Mesendoderm (in vitro differentiated cells): ENCODE results near the gene TBC1D13.

ENCODE experiments used
- DNase-seq: peaks from one replicate; pipeline ENCODE4 v3.0.0; 2013
- H2AK5ac ChIP-seq: 2 replicates; pipeline ENCODE4 v1.6.1; 2013; ENCODE audit warnings: low read length, inconsistent platforms
- H2BK120ac ChIP-seq: 2 replicates; pipeline ENCODE4 v1.6.1; 2013; ENCODE audit warnings: low read depth, mild to moderate bottlenecking, low read length, moderate library complexity, mixed read lengths
- H2BK15ac ChIP-seq: replicated peaks from 2 replicates; pipeline ENCODE4 v1.6.1; 2013; ENCODE audit warnings: low read depth, mild to moderate bottlenecking, moderate library complexity
- H2BK5ac ChIP-seq: 2 replicates; pipeline ENCODE4 v1.6.1; 2013; ENCODE audit warnings: low read length, inconsistent platforms
- H3K18ac ChIP-seq: 2 replicates; pipeline ENCODE4 v1.6.1; 2013; ENCODE audit warnings: mild to moderate bottlenecking, low read length, mixed read lengths
- H3K23ac ChIP-seq: one replicate; pipeline ENCODE4 v1.6.1; 2013; ENCODE audit warnings: low read length
- H3K27ac ChIP-seq: 2 replicates; pipeline ENCODE4 v1.5.1; 2013; ENCODE audit warnings: low read depth, mild to moderate bottlenecking, inconsistent platforms, low read length, moderate library complexity
- H3K27me3 ChIP-seq: 2 replicates; pipeline ENCODE4 v1.6.1; 2013; ENCODE audit warnings: low read length, control low read depth, mild to moderate bottlenecking, inconsistent platforms; ENCODE audit not compliant: insufficient read depth, poor library complexity
- H3K36me3 ChIP-seq: 2 replicates; pipeline ENCODE4 v1.6.1; 2013; ENCODE audit warnings: low read length, inconsistent platforms; ENCODE audit not compliant: control insufficient read depth, insufficient read depth
- H3K4ac ChIP-seq: one replicate; pipeline ENCODE4 v1.6.1; 2013; ENCODE audit warnings: low read depth, mild to moderate bottlenecking, low read length, moderate library complexity
- H3K4me1 ChIP-seq: 2 replicates; pipeline ENCODE4 v1.6.1; 2013; ENCODE audit warnings: low read depth, low read length, inconsistent platforms; ENCODE audit not compliant: control insufficient read depth
- H3K4me2 ChIP-seq: 2 replicates; pipeline ENCODE4 v1.6.1; 2013; ENCODE audit warnings: low read length
- H3K4me3 ChIP-seq: 2 replicates; pipeline ENCODE4 v1.5.1; 2013; ENCODE audit warnings: mild to moderate bottlenecking, low read length
- H3K56ac ChIP-seq: one replicate; pipeline ENCODE4 v1.6.1; 2013; ENCODE audit warnings: low read length
- H3K79me1 ChIP-seq: 2 replicates; pipeline ENCODE4 v1.6.1; 2013; ENCODE audit warnings: low read length, inconsistent platforms
- H3K79me2 ChIP-seq: 2 replicates; pipeline ENCODE4 v1.6.1; 2013; ENCODE audit warnings: mild to moderate bottlenecking, low read length; ENCODE audit not compliant: control insufficient read depth, insufficient read depth
- H3K9ac ChIP-seq: 2 replicates; pipeline ENCODE4 v1.6.1; 2013; ENCODE audit warnings: low read length, inconsistent platforms
- H4K5ac ChIP-seq: one replicate; pipeline ENCODE4 v1.6.1; 2013; ENCODE audit warnings: low read length
- H4K8ac ChIP-seq: one replicate; pipeline ENCODE4 v1.6.1; 2013; ENCODE audit warnings: low read depth, mild to moderate bottlenecking, control low read depth, low read length, moderate library complexity
- WGBS: extraction: QIAGEN DNeasy Blood & Tissue Kit; methylation state at CpG from one replicate; pipeline ENCODE4 v1.1.7; 2013; ENCODE audit warnings: low lambda C conversion rate, missing lambda C conversion rate; ENCODE audit not compliant: insufficient coverage; ENCODE audit errors: extremely low coverage; 5-methylcytosine and 5-hydroxymethylcytosine counted together

TBC1D13 gene

GRCh38 chr9:128820665-128821583 lies 33.9 kb downstream of the TBC1D13 start:
- Histone ChIP-seq H2BK15ac (no peak overlapping the region), H3K23ac (no peak overlapping the region), H3K4ac (no peak overlapping the region), H3K9ac (no peak overlapping the region), H2AK5ac (no peak overlapping the region), H3K4me3 (no peak overlapping the region), H3K56ac (no peak overlapping the region), H3K4me2 (no peak overlapping the region), H3K79me1 (no peaks in the 10 kb centered on the region), H3K36me3 (peaks cover 12% of the 10 kb centered on the region), H4K5ac (no peak overlapping the region), H2BK5ac (no peak overlapping the region), H3K18ac (no peak overlapping the region), H2BK120ac (no peak overlapping the region), H3K27me3 (no peaks in the 10 kb centered on the region), H3K4me1 (no peaks in the 10 kb centered on the region), H3K27ac (no peak overlapping the region), H3K79me2 (no peaks in the 10 kb centered on the region), H4K8ac (no peak overlapping the region)
- WGBS = no CpG with 5 or more reads among the region's 24 CpGs
- DNase-seq = no peak

- Histone ChIP-seq H3K4me2 (no peak overlapping the region), H3K27ac (no peak overlapping the region), H4K8ac (no peak overlapping the region), H2AK5ac (no peak overlapping the region), H2BK120ac (no peak overlapping the region), H3K36me3 (peaks cover 13% of the 10 kb centered on the region), H3K4ac (no peak overlapping the region), H3K4me3 (no peak overlapping the region), H3K79me1 (no peaks in the 10 kb centered on the region), H3K4me1 (no peaks in the 10 kb centered on the region), H2BK15ac (no peak overlapping the region), H3K56ac (no peak overlapping the region), H3K23ac (no peak overlapping the region), H4K5ac (no peak overlapping the region), H2BK5ac (no peak overlapping the region), H3K79me2 (no peaks in the 10 kb centered on the region), H3K18ac (no peak overlapping the region), H3K27me3 (no peaks in the 10 kb centered on the region), H3K9ac (no peak overlapping the region)
- no CpG with 5 or more reads among the region's 16 CpGs for WGBS
- DNase-seq = no peak
Observed at GRCh38 chr9:128821584-128822406, 34.7 kb downstream of the TBC1D13 start.

GRCh38 chr9:128822407-128823042 lies 35.5 kb downstream of the TBC1D13 start:
- H2BK5ac ChIP-seq = no peak overlapping the region
- no peak overlapping the region for H3K4me3 ChIP-seq

GRCh38 chr9:128823362-128823902 lies 36.4 kb downstream of the TBC1D13 start:
- H3K4ac ChIP-seq = no peak overlapping the region
- no CpG with 5 or more reads among the region's 19 CpGs for WGBS
- peaks cover 13% of the 10 kb centered on the region for H3K36me3 ChIP-seq

More at GRCh38 chr9:128822407-128823042, 35.5 kb downstream of the TBC1D13 start:
- H3K27me3 ChIP-seq = no peaks in the 10 kb centered on the region
- no peak overlapping the region for H4K8ac ChIP-seq
- H3K79me1 ChIP-seq = no peaks in the 10 kb centered on the region
- H3K56ac ChIP-seq = no peak overlapping the region
- DNase-seq = no peak
- no peak overlapping the region for H2BK120ac ChIP-seq
- H3K27ac ChIP-seq = no peak overlapping the region
- WGBS = no CpG with 5 or more reads among the region's 22 CpGs
- no peak overlapping the region for H3K4me2 ChIP-seq
- H2BK15ac ChIP-seq = no peak overlapping the region
- no peak overlapping the region for H3K9ac ChIP-seq
- no peak overlapping the region for H3K4ac ChIP-seq
- no peaks in the 10 kb centered on the region for H3K4me1 ChIP-seq
- H3K23ac ChIP-seq = no peak overlapping the region
- no peak overlapping the region for H3K18ac ChIP-seq
- peaks cover 13% of the 10 kb centered on the region for H3K36me3 ChIP-seq
- H4K5ac ChIP-seq = no peak overlapping the region
- H2AK5ac ChIP-seq = no peak overlapping the region
- no peaks in the 10 kb centered on the region for H3K79me2 ChIP-seq

GRCh38 chr9:128823903-128824406 lies 36.9 kb downstream of the TBC1D13 start:
- Histone ChIP-seq H3K4me3 (no peak overlapping the region), H3K23ac (no peak overlapping the region), H3K56ac (no peak overlapping the region), H3K27ac (no peak overlapping the region), H2BK120ac (no peak overlapping the region), H2AK5ac (no peak overlapping the region), H3K9ac (no peak overlapping the region), H2BK15ac (no peak overlapping the region), H3K4me2 (no peak overlapping the region), H3K18ac (no peak overlapping the region), H3K27me3 (no peaks in the 10 kb centered on the region), H4K8ac (no peak overlapping the region), H3K79me1 (peaks cover 5% of the 10 kb centered on the region), H2BK5ac (no peak overlapping the region), H3K4me1 (no peaks in the 10 kb centered on the region), H3K79me2 (peaks cover 5% of the 10 kb centered on the region), H4K5ac (no peak overlapping the region), H3K36me3 (peaks cover 13% of the 10 kb centered on the region), H3K4ac (no peak overlapping the region)
- DNase-seq = no peak
- no CpG with 5 or more reads among the region's 12 CpGs for WGBS

More at GRCh38 chr9:128823362-128823902, 36.4 kb downstream of the TBC1D13 start:
- Histone ChIP-seq H2BK120ac (no peak overlapping the region), H3K23ac (no peak overlapping the region), H3K79me1 (peaks cover under 1% of the 10 kb centered on the region), H2BK15ac (no peak overlapping the region), H3K18ac (no peak overlapping the region), H4K8ac (no peak overlapping the region), H3K56ac (no peak overlapping the region), H3K4me1 (no peaks in the 10 kb centered on the region), H3K79me2 (peaks cover under 1% of the 10 kb centered on the region), H4K5ac (no peak overlapping the region), H3K27ac (no peak overlapping the region), H3K4me3 (no peak overlapping the region), H3K27me3 (no peaks in the 10 kb centered on the region), H2BK5ac (no peak overlapping the region), H3K9ac (no peak overlapping the region), H2AK5ac (no peak overlapping the region), H3K4me2 (no peak overlapping the region)
- DNase-seq = no peak
